SIG-M5 treated with dmso at 0.1 percent for 504 hours (cell line): ENCODE measurements around the gene CXCL1.

Experiments used
- DNase-seq: peaks from one replicate; lab custom pipeline; 2025; ENCODE audit not compliant: unreplicated experiment; lab: John Stamatoyannopoulos, UW

Gene CXCL1

DNA sequence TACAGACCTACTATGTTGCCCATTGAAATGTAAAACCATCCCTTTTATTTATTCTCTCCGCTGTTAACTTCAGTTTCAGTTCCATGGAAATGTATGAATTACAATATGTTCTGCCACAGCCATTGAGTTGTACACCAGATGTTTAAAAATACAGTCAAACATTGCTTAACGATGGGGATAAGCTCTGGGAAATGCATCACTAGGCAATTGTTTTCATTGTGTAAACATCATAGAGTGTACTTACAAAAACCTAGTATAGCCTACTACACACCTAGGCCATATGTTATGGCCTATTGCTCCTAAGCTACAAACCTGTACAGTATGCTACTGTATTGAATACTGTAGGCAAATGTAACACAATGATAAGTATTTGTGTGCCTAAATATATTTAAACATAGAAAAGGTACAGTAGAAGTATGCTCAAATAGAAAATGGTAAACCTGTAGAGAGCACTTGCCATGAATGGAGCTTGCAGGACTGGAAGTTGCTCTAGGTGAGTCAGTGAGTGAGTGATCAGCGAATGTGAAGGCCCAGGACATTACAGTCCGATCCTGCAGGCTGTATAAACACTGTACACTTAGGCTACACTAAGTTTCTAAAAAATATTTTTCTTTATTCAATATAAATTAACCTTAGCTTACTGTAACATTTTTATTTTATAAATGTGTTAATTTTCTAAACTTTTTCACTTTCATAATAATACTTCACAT, 18.8 kb upstream of the CXCL1 start:
- no peak for DNase-seq

- DNase-seq = no peak
Observed at GRCh38 chr4:73851293-73851692, 17.9 kb upstream of the CXCL1 start.

GRCh38 chr4:73852771-73853170, 16.4 kb upstream of the CXCL1 start:
- no peak for DNase-seq

DNA sequence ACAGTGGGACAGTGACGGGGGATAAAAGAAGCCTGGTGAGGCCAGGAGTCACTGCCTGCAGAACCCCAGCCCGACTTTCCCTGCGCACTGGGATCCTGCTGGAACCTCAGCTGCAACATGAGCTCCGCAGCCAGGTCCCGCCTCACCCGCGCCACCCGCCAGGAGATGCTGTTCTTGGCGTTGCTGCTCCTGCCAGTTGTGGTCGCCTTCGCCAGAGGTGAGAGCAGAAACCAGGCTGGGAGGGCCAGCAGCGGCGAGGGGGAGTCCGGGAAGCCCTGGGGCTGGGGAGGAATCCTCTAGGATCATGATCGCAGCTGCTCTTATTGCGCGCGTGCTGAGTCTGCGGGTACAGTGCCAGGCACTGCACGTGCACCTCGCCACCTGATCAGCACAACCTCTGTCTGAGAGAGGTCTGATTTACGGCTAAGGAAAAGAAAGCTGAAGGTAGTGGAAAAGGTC, 15.9 kb upstream of the CXCL1 start, which contains the start of gene PF4V1:
Gene PF4V1 (plus strand): TSS at position 51 of the 459 bp plus-strand sequence. CDS start 67 bp downstream, at position 118.
- no peak for DNase-seq

DNA sequence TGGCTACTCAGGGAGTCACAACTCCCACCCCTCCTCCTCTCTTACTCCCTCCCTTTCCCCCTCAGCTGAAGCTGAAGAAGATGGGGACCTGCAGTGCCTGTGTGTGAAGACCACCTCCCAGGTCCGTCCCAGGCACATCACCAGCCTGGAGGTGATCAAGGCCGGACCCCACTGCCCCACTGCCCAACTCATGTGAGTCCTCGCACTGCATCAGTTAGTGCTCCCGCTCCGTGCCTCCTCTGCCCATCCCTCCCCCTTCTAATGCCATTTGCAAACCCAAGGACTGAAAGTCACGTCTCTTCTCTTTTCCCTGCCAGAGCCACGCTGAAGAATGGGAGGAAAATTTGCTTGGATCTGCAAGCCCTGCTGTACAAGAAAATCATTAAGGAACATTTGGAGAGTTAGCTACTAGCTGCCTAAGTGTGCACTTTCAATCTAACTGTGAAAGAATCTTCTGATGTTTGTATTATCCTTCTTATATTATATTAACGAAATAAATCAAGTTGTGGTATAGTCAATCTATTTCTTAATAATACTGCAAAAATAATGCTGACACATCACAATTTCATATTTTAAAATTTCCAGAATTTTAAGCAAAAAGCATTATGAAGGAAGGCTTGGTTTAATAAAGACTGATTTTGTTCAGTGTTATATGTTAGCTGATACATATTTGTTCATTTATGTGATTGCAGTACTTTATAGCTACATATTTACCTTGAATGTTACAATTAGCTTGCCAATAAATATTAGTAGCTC, 15.3 kb upstream of the CXCL1 start:
- no peak for DNase-seq

GRCh38 chr4:73855406-73855805, 13.8 kb upstream of the CXCL1 start:
- DNase-seq = no peak

- DNase-seq = no peak
Observed at GRCh38 chr4:73856518-73856917, 12.7 kb upstream of the CXCL1 start.

DNA sequence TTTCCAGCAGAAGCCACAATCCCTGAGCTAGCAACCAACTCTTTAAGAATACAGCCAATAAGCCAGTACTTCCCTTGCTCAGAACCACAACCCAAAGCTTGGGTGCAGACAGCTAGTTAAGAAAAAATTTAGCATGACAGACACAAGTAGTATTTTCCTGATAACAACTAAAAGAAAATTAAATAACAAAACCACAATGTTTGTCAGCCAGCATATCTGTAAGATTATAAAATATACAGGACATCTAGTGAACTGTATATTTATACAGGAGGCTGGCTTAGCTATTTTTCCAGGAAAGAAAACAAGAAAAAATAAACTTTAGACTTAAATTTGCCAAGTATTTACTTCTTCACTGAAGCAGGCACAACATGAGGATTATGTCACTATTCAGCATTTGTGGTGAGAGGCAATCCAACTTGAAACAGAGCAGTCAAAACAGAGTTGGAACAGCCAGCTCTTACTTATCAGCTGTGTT, 9.5 kb upstream of the CXCL1 start:
- DNase-seq = no peak

- no peak for DNase-seq
Observed at GRCh38 chr4:73860181-73860580, 9.0 kb upstream of the CXCL1 start.

- DNase-seq = no peak
Observed at GRCh38 chr4:73860917-73861316, 8.3 kb upstream of the CXCL1 start.

DNA sequence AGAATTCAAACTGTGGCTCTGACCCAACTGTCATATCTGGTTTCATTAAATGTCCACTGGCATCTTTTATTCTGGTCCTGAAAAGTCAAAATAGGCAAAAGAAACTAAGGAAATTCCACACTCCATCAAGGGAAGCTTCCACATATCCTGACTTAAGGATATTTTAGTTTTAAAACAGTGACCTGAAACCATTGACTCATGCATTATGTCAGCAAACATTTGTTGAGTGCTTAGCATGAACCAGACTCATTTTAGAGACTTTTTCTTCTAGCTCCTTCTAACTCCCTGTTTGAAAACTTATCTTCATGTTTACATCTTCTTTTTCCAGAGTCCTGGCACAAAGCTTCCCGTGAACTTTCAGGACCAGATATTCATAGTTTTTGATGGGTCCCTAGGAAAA, 6.9 kb upstream of the CXCL1 start:
- no peak for DNase-seq

GRCh38 chr4:73864365-73864764, 4.8 kb upstream of the CXCL1 start:
- DNase-seq = peak; percentile 20

DNA sequence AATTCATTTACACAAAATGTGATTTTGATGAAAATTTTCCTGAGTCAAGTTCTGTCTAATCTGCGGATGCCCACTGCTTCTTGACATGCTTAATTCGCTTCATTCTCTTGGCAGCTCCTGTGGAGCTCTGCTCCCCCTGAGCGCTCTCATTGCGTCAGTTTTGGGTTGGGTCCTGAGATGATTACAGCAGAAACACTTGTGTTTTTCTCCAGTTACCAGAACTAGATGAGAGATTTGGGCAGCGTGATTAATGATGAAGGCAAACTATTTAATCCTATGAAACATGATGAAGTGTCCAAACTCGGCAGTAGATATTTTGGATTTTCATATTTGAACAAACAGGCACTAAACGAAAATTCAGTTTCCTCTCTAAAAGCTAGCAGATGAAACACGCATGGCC, 4.2 kb upstream of the CXCL1 start:
- DNase-seq = no peak

GRCh38 chr4:73865431-73866096, 3.6 kb upstream of the CXCL1 start:
- peak; percentile 20 for DNase-seq

- no peak for DNase-seq
Observed at GRCh38 chr4:73866246-73866645, 2.9 kb upstream of the CXCL1 start.

- no peak for DNase-seq
Observed at GRCh38 chr4:73867783-73868182, 1.4 kb upstream of the CXCL1 start.

GRCh38 chr4:73868206-73869129, 725 bp upstream of the CXCL1 start:
- DNase-seq = no peak

- peak; percentile 8 for DNase-seq
Observed at GRCh38 chr4:73870260-73870659, 1.1 kb downstream of the CXCL1 start.

DNA sequence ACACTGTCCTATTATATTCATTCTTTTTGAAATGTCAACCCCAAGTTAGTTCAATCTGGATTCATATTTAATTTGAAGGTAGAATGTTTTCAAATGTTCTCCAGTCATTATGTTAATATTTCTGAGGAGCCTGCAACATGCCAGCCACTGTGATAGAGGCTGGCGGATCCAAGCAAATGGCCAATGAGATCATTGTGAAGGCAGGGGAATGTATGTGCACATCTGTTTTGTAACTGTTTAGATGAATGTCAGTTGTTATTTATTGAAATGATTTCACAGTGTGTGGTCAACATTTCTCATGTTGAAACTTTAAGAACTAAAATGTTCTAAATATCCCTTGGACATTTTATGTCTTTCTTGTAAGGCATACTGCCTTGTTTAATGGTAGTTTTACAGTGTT, 1.6 kb downstream of the CXCL1 start:
- no peak for DNase-seq

DNA sequence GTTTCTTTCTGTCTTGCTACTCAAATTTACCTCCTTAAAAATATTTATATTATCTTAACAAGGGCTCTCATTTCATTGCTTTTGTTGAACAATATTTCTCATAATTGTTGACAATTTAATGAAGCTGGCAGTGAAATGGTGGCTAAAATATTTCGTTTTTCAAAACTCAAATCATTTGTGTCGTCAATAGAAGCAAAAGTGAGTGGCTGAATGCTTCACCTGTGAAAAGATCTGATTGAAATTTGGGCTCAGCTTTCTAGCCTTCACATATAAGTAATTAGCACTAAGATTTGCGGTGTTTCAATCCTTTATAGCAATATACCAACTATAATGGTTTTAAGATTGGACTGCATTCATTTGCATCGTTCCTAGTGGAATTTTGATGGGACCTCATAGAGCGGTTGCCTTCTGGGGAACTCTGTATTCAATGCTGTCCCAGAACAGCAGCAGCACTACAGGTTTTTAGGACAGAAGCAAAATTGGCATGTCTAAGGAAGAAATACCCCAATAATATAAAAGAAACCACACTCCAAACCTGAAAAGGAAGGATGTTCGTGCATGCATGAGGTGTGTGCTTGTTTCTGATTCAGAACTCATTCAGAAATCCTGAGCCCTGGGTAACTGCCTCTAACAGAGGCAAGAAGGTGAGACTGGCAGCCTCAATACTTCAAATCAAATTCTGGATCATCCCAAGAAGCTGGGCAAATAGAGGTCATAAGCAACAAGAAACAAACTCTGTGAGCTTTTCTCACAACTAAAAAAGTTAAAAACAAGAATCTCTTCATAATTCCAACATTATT, 2.5 kb downstream of the CXCL1 start:
- DNase-seq = no peak
